B cell (primary cell): Measurements from ENCODE around the gene PRKACB.

ENCODE experiments used
- CTCF ChIP-seq: fragments of 200-600 bp; IDR thresholded peaks from one replicate; pipeline ENCODE4 v1.8.0; 2022; ENCODE audit warnings: antibody characterized with exemption, mild to moderate bottlenecking
- EZH2 ChIP-seq: IDR thresholded peaks from 2 replicates; pipeline ENCODE4 v1.6.1; 2012; ENCODE audit warnings: borderline replicate concordance, low read depth, mild to moderate bottlenecking, moderate library complexity, low read length; ENCODE audit not compliant: insufficient read depth, poor library complexity, severe bottlenecking

GRCh38 chr1:84133479-84133878 is 10.6 kb upstream of the PRKACB start:
- TF ChIP-seq EZH2 = no peak
- TF ChIP-seq CTCF = no peak
